Mesothelial cell of epicardium (in vitro differentiated cells): Measurements from ENCODE around the gene NR2F2. TPM values are rescaled to one million over a fixed set of nuclear protein-coding genes. Genes with fewer than 3 reads are reported as not detected.

Experiments used
- DNase-seq, 2 experiments: peaks; one replicate each; pipeline ENCODE4 v3.0.0; 2021; ENCODE audit warnings: low spot score in 2 of 2; ENCODE audit not compliant: unreplicated experiment in 2 of 2
- H3K27ac Mint-ChIP-seq: 2 replicates; pipeline ENCODE4 v1.8.0; 2021; ENCODE audit warnings: mixed read lengths
- H3K27me3 Mint-ChIP-seq: 2 replicates; pipeline ENCODE4 v1.8.0; 2021; ENCODE audit warnings: low read depth, mixed read lengths
- H3K36me3 Mint-ChIP-seq: 2 replicates; pipeline ENCODE4 v1.8.0; 2021; ENCODE audit warnings: mixed read lengths
- H3K4me1 Mint-ChIP-seq: 2 replicates; pipeline ENCODE4 v1.8.0; 2021; ENCODE audit warnings: mixed read lengths
- H3K4me3 Mint-ChIP-seq: 2 replicates; pipeline ENCODE4 v1.8.0; 2021; ENCODE audit warnings: mild to moderate bottlenecking, moderate library complexity, mixed read lengths
- H3K9me3 Mint-ChIP-seq: 2 replicates; pipeline ENCODE4 v1.8.0; 2021; ENCODE audit warnings: mixed read lengths
- total RNA-seq: library from RNA; stranded (reverse); gene quantifications from 3 replicates; pipeline ENCODE4 v1.2.1, GENCODE V29; 2021
- TF ChIP-seq, protein P1 (sequence below): fragments of 200-600 bp; sonication (generic); IDR thresholded peaks from one replicate; pipeline ENCODE4 v1.5.0; 2021; ENCODE audit warnings: antibody characterized with exemption; ENCODE audit not compliant: unreplicated experiment

The NR2F2 gene
- total RNA-seq, 1 donor from 2014 or later: 128 TPM

DNA sequence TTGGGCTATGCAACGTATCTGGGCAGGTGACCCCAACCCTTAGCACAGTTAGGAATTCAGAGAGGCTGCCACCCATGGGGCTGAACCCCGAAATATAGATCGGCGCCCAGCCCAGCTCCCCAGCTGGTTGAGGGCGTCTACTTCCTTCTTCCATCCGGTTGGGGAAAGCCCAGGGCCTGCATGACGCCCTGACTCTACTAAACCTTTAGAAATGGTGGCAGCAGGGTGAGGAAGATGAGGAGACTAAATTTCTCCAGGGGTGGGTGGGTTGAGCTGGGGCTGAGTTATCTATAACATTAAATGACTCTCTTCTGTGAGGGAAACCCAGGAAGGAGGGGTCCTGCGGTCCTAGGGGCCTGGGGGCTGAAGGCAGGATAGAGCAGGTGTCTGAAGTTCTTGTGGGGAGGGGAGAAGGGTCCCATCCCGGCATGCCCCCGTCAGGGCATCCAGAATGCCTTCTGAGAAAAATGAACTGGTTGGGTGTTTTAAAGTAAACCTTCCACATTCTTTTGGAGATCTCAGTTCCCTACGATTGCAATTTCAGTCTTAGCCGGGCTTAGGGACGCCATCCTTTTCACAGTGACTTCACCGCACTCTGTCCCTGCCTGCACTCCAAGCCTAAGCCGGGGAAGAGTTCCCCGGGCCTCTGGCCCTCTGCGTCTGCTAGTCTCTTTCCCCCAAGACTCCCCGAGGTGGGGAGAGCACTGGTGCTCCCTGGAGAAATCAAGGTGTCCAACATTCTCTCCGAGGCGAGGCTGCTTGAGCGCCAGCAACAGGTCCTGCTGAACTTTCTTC is 28.5 kb downstream of the NR2F2 start:
- Mint-ChIP-seq H3K27me3 (peaks cover 82% of the 10 kb centered on the region), H3K36me3 (no peaks in the 10 kb centered on the region), H3K4me1 (peaks cover 44% of the 10 kb centered on the region), H3K27ac (no peak overlapping the region), H3K4me3 (peak overlapping the region; percentile 59), H3K9me3 (no peaks in the 10 kb centered on the region)
- TF ChIP-seq, protein P1, sequence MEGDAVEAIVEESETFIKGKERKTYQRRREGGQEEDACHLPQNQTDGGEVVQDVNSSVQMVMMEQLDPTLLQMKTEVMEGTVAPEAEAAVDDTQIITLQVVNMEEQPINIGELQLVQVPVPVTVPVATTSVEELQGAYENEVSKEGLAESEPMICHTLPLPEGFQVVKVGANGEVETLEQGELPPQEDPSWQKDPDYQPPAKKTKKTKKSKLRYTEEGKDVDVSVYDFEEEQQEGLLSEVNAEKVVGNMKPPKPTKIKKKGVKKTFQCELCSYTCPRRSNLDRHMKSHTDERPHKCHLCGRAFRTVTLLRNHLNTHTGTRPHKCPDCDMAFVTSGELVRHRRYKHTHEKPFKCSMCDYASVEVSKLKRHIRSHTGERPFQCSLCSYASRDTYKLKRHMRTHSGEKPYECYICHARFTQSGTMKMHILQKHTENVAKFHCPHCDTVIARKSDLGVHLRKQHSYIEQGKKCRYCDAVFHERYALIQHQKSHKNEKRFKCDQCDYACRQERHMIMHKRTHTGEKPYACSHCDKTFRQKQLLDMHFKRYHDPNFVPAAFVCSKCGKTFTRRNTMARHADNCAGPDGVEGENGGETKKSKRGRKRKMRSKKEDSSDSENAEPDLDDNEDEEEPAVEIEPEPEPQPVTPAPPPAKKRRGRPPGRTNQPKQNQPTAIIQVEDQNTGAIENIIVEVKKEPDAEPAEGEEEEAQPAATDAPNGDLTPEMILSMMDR: no peak
- DNase-seq: no peak

DNA sequence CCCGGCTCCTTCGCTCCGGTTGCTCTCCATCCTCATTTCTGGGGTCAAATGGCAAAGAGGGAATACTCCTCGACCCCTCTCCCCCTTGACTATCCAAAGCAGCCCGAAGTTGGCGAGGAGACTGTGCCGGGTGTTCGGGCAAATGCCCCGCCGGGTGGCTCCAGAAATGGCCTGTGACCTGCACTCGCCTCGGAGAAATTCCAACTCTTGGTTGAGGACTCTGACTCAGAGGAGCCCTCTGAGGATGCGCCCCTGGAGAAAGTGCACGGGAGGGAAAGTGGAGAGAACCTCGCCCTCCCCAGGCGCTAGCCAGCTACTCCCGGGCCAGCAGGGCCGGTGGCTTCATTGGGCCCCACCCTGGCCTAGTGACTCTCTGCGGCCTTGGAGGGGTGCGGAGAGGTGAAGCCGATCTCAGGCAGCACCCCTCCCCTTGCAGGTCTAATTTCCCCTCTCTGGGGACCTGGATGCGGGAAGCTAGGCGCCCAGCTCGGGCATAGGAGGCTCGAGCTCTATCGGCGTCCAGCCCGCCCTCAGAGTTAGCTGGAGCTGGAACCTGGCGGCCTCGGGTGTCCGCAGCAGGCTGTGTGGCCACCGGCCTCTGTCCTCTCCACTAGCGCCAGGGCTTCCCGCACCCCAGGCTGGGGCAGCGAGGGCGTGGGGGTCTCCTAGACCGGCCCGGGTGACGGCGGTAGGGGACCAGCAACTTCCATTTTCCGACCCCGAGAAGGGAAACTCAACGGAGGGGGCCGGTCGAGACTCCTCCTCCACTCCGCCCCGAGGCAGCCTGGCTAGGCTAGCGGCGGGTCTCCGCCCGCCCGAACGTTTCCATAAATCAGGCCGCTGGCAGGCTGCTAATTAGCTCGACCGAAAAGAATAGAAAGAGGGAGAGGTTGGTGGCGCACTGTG is 29.4 kb downstream of the NR2F2 start:
- no peak overlapping the region for H3K27ac Mint-ChIP-seq
- DNase-seq: peak in 1 of 2 experiments; percentile 62
- H3K4me3 Mint-ChIP-seq: peak overlapping the region; percentile 59
- peaks cover 3% of the 10 kb centered on the region for H3K36me3 Mint-ChIP-seq
- H3K27me3 Mint-ChIP-seq: peaks cover 91% of the 10 kb centered on the region
- TF ChIP-seq, protein P1: no peak
- H3K9me3 Mint-ChIP-seq: no peaks in the 10 kb centered on the region
- peaks cover 44% of the 10 kb centered on the region for H3K4me1 Mint-ChIP-seq

DNA sequence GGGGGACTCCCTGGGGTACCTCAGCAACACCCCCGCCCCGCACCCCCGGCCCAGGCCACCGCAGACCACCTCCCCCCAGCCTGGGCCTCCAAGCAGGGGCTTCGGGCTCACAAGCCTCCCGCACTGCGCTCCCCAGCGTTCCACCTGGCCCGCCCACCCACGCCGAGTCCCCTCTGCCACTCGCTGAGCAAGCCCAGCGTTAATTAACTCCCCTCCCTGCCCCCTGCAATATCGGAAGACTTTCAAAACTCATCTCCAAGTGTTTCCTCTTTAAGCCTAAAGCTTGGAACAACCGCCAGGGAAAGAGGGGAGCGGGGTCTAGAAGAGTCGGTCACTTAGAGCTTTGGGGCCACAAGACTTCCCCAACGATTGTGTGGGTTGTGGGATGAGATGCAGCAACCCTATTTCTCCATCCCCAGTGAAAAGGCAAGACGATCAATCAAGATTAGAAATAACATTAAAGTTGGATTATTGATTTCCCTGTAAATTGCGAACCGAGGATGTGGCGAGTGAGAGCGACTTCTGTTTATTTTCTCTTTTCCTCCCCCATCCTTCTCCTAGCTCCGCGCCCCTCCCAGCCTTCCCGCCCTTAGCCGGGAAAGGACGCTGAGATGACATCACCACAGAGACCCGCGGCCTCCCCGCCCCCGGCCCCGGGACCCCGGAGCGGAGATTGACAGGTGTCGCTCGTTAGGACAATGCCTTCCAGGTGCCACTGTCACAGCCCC is 30.2 kb downstream of the NR2F2 start:
- TF ChIP-seq, protein P1: no peak
- no peak for DNase-seq
- H3K27me3 Mint-ChIP-seq: peaks cover 97% of the 10 kb centered on the region
- H3K36me3 Mint-ChIP-seq: peaks cover 3% of the 10 kb centered on the region
- no peaks in the 10 kb centered on the region for H3K9me3 Mint-ChIP-seq
- peak overlapping the region; percentile 57 for H3K4me3 Mint-ChIP-seq
- H3K4me1 Mint-ChIP-seq: peaks cover 46% of the 10 kb centered on the region
- H3K27ac Mint-ChIP-seq: no peak overlapping the region

DNA sequence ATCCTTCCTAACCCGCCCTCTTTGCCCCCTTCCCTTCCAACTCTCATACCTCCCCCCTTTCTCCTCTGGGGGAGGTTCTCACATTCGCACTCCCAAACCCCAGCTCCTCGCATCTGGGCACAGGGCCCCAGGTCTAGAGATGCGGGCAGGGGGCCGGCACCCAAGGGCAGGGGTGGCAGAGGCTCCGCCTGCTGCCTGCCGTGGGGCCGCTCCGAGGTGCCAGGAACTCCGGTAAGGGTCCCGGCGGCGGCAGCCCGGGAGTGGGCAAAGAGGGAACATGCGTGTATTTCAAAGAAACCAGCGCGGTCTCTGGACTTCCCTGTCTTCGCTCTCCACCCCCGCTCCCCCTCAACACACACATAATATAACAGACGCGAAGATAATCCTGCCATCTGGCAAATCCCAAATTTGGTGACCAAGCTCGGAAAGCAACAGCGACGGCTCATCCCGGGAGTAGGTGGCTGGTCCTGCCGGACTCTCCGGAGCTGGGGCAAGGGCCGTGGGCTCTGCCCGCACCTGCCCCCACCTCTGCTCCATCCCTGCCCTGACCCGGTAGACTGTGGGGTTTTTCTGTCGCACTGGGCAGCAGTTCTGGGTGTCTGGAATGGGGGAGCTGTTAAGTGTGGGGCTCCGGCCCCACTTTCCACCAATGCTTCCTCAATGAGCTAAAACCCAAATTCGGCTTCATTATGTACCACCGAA is 31.0 kb downstream of the NR2F2 start:
- no peak for DNase-seq
- Mint-ChIP-seq H3K36me3 (peaks cover 3% of the 10 kb centered on the region), H3K9me3 (no peaks in the 10 kb centered on the region), H3K27me3 (peaks cover 97% of the 10 kb centered on the region), H3K4me1 (peaks cover 52% of the 10 kb centered on the region), H3K27ac (no peak overlapping the region), H3K4me3 (peak overlapping the region; percentile 57)
- TF ChIP-seq, protein P1: no peak
